ENCODE results near the gene ROBO1. TPM values are rescaled to one million over a fixed set of nuclear protein-coding genes. Genes with fewer than 3 reads are reported as not detected.

The ROBO1 gene
- total RNA-seq, 1 donor from 2014 or later: 71.7 TPM

- TF ChIP-seq EZH2 (IDR thresholded peaks at IDR 0.05; ENCODE audit: insufficient read depth, low read length): no peak
- TF ChIP-seq, protein P1, sequence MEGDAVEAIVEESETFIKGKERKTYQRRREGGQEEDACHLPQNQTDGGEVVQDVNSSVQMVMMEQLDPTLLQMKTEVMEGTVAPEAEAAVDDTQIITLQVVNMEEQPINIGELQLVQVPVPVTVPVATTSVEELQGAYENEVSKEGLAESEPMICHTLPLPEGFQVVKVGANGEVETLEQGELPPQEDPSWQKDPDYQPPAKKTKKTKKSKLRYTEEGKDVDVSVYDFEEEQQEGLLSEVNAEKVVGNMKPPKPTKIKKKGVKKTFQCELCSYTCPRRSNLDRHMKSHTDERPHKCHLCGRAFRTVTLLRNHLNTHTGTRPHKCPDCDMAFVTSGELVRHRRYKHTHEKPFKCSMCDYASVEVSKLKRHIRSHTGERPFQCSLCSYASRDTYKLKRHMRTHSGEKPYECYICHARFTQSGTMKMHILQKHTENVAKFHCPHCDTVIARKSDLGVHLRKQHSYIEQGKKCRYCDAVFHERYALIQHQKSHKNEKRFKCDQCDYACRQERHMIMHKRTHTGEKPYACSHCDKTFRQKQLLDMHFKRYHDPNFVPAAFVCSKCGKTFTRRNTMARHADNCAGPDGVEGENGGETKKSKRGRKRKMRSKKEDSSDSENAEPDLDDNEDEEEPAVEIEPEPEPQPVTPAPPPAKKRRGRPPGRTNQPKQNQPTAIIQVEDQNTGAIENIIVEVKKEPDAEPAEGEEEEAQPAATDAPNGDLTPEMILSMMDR (IDR thresholded peaks at IDR 0.05; ENCODE audit: insufficient read depth, low read depth, low read length): no peak
- Histone ChIP-seq H3K79me2 (ENCODE audit: insufficient read depth, low read length) (no peaks in the 10 kb centered on the region), H3K9ac (ENCODE audit: low read length) (no peak overlapping the region), H3K4me2 (ENCODE audit: low read length) (no peak overlapping the region), H3K4me3 (ENCODE audit: insufficient read depth, low read depth, low read length) (no peak overlapping the region), H3K9me3 (ENCODE audit: insufficient read depth, low read depth, low read length) (no peaks in the 10 kb centered on the region), H4K20me1 (ENCODE audit: insufficient read depth, low read length) (no peaks in the 10 kb centered on the region), H2AFZ (ENCODE audit: low read depth, low read length) (no peak overlapping the region), H3K36me3 (ENCODE audit: insufficient read depth, low read length) (no peaks in the 10 kb centered on the region), H3K27me3 (ENCODE audit: insufficient read depth, low read length) (no peaks in the 10 kb centered on the region), H3K4me1 (ENCODE audit: insufficient read depth, low read length) (no peaks in the 10 kb centered on the region), H3K27ac (ENCODE audit: low read depth, low read length) (no peak overlapping the region)
- DNase-seq (ENCODE audit: low read depth): no peak
- no peaks in the 10 kb centered on the region for H3K27me3 Mint-ChIP-seq (ENCODE audit: low read depth, unreplicated experiment)
- FAIRE-seq: no peak
- H3K9me3 Mint-ChIP-seq (ENCODE audit: unreplicated experiment): no peaks in the 10 kb centered on the region
- H3K4me3 Mint-ChIP-seq (ENCODE audit: unreplicated experiment): no peak overlapping the region
- H3K27ac Mint-ChIP-seq (ENCODE audit: unreplicated experiment): no peak overlapping the region
- H3K36me3 Mint-ChIP-seq (ENCODE audit: low read depth, unreplicated experiment): no peaks in the 10 kb centered on the region
- no peaks in the 10 kb centered on the region for H3K4me1 Mint-ChIP-seq (ENCODE audit: low read depth, unreplicated experiment)
Observed at GRCh38 chr3:79653266-79653830, 114.5 kb downstream of the ROBO1 start.

DNA sequence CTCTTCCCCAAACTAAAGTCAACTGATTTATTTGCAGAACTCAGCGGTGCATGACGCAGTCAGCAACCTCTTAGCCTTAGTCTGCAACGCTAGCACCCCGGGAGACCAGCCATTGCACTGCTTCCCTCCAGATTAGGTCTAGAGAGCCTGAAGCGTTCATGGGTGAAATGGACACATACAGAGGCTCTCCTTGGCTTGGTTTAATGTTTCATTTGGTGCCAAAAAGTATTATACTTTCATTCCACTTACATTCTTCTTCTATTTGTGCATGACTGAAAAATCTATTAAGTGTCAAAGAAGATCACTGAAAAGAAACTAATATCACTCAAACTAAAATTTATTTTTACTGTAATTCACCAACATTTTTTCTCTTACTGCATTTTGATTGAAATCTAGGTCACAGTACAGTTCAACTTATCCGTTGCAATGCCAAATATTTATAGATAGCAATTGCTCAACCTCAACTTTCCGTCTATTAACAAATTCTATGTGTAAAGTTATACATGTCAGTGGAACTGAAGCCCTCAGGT lies 116.2 kb downstream of the ROBO1 start:
- FAIRE-seq: no peak
- Histone ChIP-seq H3K4me1 (ENCODE audit: insufficient read depth, low read length) (no peaks in the 10 kb centered on the region), H3K9me3 (ENCODE audit: insufficient read depth, low read depth, low read length) (no peaks in the 10 kb centered on the region), H3K9ac (ENCODE audit: low read length) (no peak overlapping the region), H3K27me3 (ENCODE audit: insufficient read depth, low read length) (no peaks in the 10 kb centered on the region), H3K79me2 (ENCODE audit: insufficient read depth, low read length) (no peaks in the 10 kb centered on the region), H3K4me3 (ENCODE audit: insufficient read depth, low read depth, low read length) (no peak overlapping the region), H3K36me3 (ENCODE audit: insufficient read depth, low read length) (no peaks in the 10 kb centered on the region), H3K27ac (ENCODE audit: low read depth, low read length) (no peak overlapping the region), H3K4me2 (ENCODE audit: low read length) (no peak overlapping the region), H4K20me1 (ENCODE audit: insufficient read depth, low read length) (no peaks in the 10 kb centered on the region), H2AFZ (ENCODE audit: low read depth, low read length) (no peak overlapping the region)
- Mint-ChIP-seq H3K4me3 (ENCODE audit: unreplicated experiment) (no peak overlapping the region), H3K27me3 (ENCODE audit: low read depth, unreplicated experiment) (no peaks in the 10 kb centered on the region), H3K27ac (ENCODE audit: unreplicated experiment) (no peak overlapping the region), H3K9me3 (ENCODE audit: unreplicated experiment) (no peaks in the 10 kb centered on the region), H3K36me3 (ENCODE audit: low read depth, unreplicated experiment) (no peaks in the 10 kb centered on the region), H3K4me1 (ENCODE audit: low read depth, unreplicated experiment) (no peaks in the 10 kb centered on the region)
- TF ChIP-seq, protein P1 (IDR thresholded peaks at IDR 0.05; ENCODE audit: insufficient read depth, low read depth, low read length): no peak
- no peak for TF ChIP-seq EZH2 (IDR thresholded peaks at IDR 0.05; ENCODE audit: insufficient read depth, low read length)
- DNase-seq (ENCODE audit: low read depth): no peak

- H3K27ac Mint-ChIP-seq (ENCODE audit: unreplicated experiment): no peak overlapping the region
- Histone ChIP-seq H3K4me3 (ENCODE audit: insufficient read depth, low read depth, low read length) (no peak overlapping the region), H3K36me3 (ENCODE audit: insufficient read depth, low read length) (no peaks in the 10 kb centered on the region), H2AFZ (ENCODE audit: low read depth, low read length) (no peak overlapping the region), H3K27me3 (ENCODE audit: insufficient read depth, low read length) (no peaks in the 10 kb centered on the region), H3K4me1 (ENCODE audit: insufficient read depth, low read length) (no peaks in the 10 kb centered on the region), H3K4me2 (ENCODE audit: low read length) (no peak overlapping the region), H3K9me3 (ENCODE audit: insufficient read depth, low read depth, low read length) (no peaks in the 10 kb centered on the region), H3K27ac (ENCODE audit: low read depth, low read length) (no peak overlapping the region), H3K9ac (ENCODE audit: low read length) (no peak overlapping the region), H4K20me1 (ENCODE audit: insufficient read depth, low read length) (no peaks in the 10 kb centered on the region), H3K79me2 (ENCODE audit: insufficient read depth, low read length) (no peaks in the 10 kb centered on the region)
- FAIRE-seq: no peak
- peaks cover 4% of the 10 kb centered on the region for H3K9me3 Mint-ChIP-seq (ENCODE audit: unreplicated experiment)
- H3K36me3 Mint-ChIP-seq (ENCODE audit: low read depth, unreplicated experiment): no peaks in the 10 kb centered on the region
- H3K27me3 Mint-ChIP-seq (ENCODE audit: low read depth, unreplicated experiment): no peaks in the 10 kb centered on the region
- DNase-seq (ENCODE audit: low read depth): no peak
- TF ChIP-seq, protein P1 (IDR thresholded peaks at IDR 0.05; ENCODE audit: insufficient read depth, low read depth, low read length): no peak
- TF ChIP-seq EZH2 (IDR thresholded peaks at IDR 0.05; ENCODE audit: insufficient read depth, low read length): no peak
- no peaks in the 10 kb centered on the region for H3K4me1 Mint-ChIP-seq (ENCODE audit: low read depth, unreplicated experiment)
- no peak overlapping the region for H3K4me3 Mint-ChIP-seq (ENCODE audit: unreplicated experiment)
Observed at GRCh38 chr3:79639855-79640254, 127.9 kb downstream of the ROBO1 start.
